GM23338 (cell line): ENCODE measurements around the gene SLC7A10. TPM values are rescaled to one million over a fixed set of nuclear protein-coding genes. Genes with fewer than 3 reads are reported as not detected.

Source experiments
- ATAC-seq: fragments of 200-7000 bp; cut with Tn5 transposase; 3 replicates; pipeline ENCODE4 v1.9.1; 2020
- DNase-seq: peaks from one replicate; pipeline ENCODE4 v3.0.0-alpha.2; 2015; ENCODE audit warnings: low spot score
- H2AFZ ChIP-seq: fragments of 200-600 bp; sonication (generic); 2 replicates; pipeline ENCODE4 v1.8.0; 2016; ENCODE audit warnings: antibody characterized with exemption, mild to moderate bottlenecking, moderate library complexity
- H3F3A ChIP-seq: fragments of 200-600 bp; sonication (generic); replicated peaks from 2 replicates; pipeline ENCODE4 v1.8.0; 2017; ENCODE audit warnings: antibody characterized with exemption, mixed run types, low read depth
- H3K27ac ChIP-seq: fragments of 200-600 bp; sonication (generic); 2 replicates; pipeline ENCODE4 v1.6.1; 2016; ENCODE audit warnings: low read depth
- H3K27me3 ChIP-seq: fragments of 200-600 bp; sonication (generic); 2 replicates; pipeline ENCODE4 v1.8.0; 2016; ENCODE audit warnings: mild to moderate bottlenecking, mixed run types, moderate library complexity; ENCODE audit not compliant: insufficient read depth
- H3K36me3 ChIP-seq: fragments of 200-600 bp; sonication (generic); 2 replicates; pipeline ENCODE4 v1.8.0; 2016; ENCODE audit warnings: mild to moderate bottlenecking; ENCODE audit not compliant: insufficient read depth
- H3K4me1 ChIP-seq: fragments of 200-600 bp; sonication (generic); 2 replicates; pipeline ENCODE4 v1.8.0; 2016; ENCODE audit warnings: mild to moderate bottlenecking, moderate library complexity; ENCODE audit not compliant: insufficient read depth
- H3K4me2 ChIP-seq: fragments of 200-600 bp; sonication (generic); 2 replicates; pipeline ENCODE4 v1.7.1; 2017; ENCODE audit warnings: mixed run types
- H3K4me3 ChIP-seq: fragments of 200-600 bp; sonication (generic); 2 replicates; pipeline ENCODE4 v1.6.1; 2016; ENCODE audit warnings: mixed run types
- H3K79me2 ChIP-seq: fragments of 200-600 bp; sonication (generic); replicated peaks from 2 replicates; pipeline ENCODE4 v1.8.0; 2017; ENCODE audit warnings: mild to moderate bottlenecking; ENCODE audit not compliant: insufficient read depth
- H3K9me2 ChIP-seq: fragments of 200-600 bp; sonication (generic); 2 replicates; pipeline ENCODE4 v1.8.0; 2017; ENCODE audit not compliant: insufficient read depth
- H4K20me1 ChIP-seq: fragments of 200-600 bp; sonication (generic); replicated peaks from 2 replicates; pipeline ENCODE4 v1.8.0; 2017; ENCODE audit warnings: mild to moderate bottlenecking; ENCODE audit not compliant: insufficient read depth
- H3K27ac Mint-ChIP-seq: 2 replicates; pipeline ENCODE4 v1.8.0; 2020; ENCODE audit warnings: inconsistent platforms, mild to moderate bottlenecking, moderate library complexity, mixed read lengths
- H3K27me3 Mint-ChIP-seq: 3 replicates; pipeline ENCODE4 v1.8.0; 2022; ENCODE audit warnings: low read depth, mild to moderate bottlenecking, moderate library complexity, mixed read lengths, inconsistent platforms; ENCODE audit not compliant: insufficient read depth, poor library complexity
- H3K36me3 Mint-ChIP-seq: 3 replicates; pipeline ENCODE4 v1.8.0; 2021; ENCODE audit warnings: low read depth, mild to moderate bottlenecking, inconsistent platforms, moderate library complexity, mixed read lengths
- H3K4me1 Mint-ChIP-seq: 3 replicates; pipeline ENCODE4 v1.8.0; 2020; ENCODE audit warnings: mild to moderate bottlenecking, inconsistent platforms, mixed read lengths
- H3K4me3 Mint-ChIP-seq: 3 replicates; pipeline ENCODE4 v1.8.0; 2021; ENCODE audit warnings: moderate library complexity, mild to moderate bottlenecking, inconsistent platforms, mixed read lengths
- H3K9me3 Mint-ChIP-seq: 3 replicates; pipeline ENCODE4 v1.8.0; 2020; ENCODE audit warnings: moderate library complexity, mild to moderate bottlenecking, inconsistent platforms, mixed read lengths
- CREB1 ChIP-seq: fragments of 250-450 bp; sonication (Bioruptor Pico); IDR thresholded peaks from 2 replicates; pipeline ENCODE4 v1.5.0; 2020; ENCODE audit warnings: low read depth, mild to moderate bottlenecking, moderate library complexity
- CTCF ChIP-seq, 2 experiments: fragments of 200-600 bp in 1 of 2; sonication (generic) in 1 of 2; conservative IDR thresholded peaks; 2 replicates each; pipeline versions ENCODE4 v1.5.1 to v1.6.1; 2016 to 2017; ENCODE audit warnings: antibody characterized with exemption in 2 of 2, low read depth in 2 of 2, mild to moderate bottlenecking in 2 of 2, moderate library complexity in 1 of 2
- EZH2 ChIP-seq: fragments of 200-600 bp; sonication (generic); IDR thresholded peaks from one replicate; pipeline ENCODE4 v1.8.0; 2017; ENCODE audit warnings: antibody characterized with exemption, mild to moderate bottlenecking, low read depth; ENCODE audit not compliant: unreplicated experiment
- EZH2phosphoT487 ChIP-seq: fragments of 200-600 bp; sonication (generic); IDR thresholded peaks from one replicate; pipeline ENCODE4 v1.8.1; 2018; ENCODE audit warnings: antibody characterized with exemption; ENCODE audit not compliant: unreplicated experiment
- JUNB ChIP-seq: IDR thresholded peaks from one replicate; pipeline ENCODE4 v1.6.1; 2016; ENCODE audit warnings: antibody characterized with exemption; ENCODE audit not compliant: unreplicated experiment
- NANOG ChIP-seq: IDR thresholded peaks from 2 replicates; pipeline ENCODE4 v1.6.1; 2016; ENCODE audit warnings: antibody characterized with exemption, borderline replicate concordance
- POLR2AphosphoS5 ChIP-seq: IDR thresholded peaks from 2 replicates; pipeline ENCODE4 v1.6.1; 2016; ENCODE audit warnings: antibody characterized with exemption, low read depth
- STAT1 ChIP-seq: IDR thresholded peaks from one replicate; pipeline ENCODE4 v1.6.1; 2016; ENCODE audit warnings: antibody characterized with exemption; ENCODE audit not compliant: unreplicated experiment
- ZNF114 ChIP-seq: fragments of 250-450 bp; sonication (Bioruptor Pico); IDR thresholded peaks from 2 replicates; pipeline ENCODE4 v1.5.0; 2020; ENCODE audit warnings: mild to moderate bottlenecking, moderate library complexity
- ZNF331 ChIP-seq: fragments of 250-450 bp; sonication (Bioruptor Pico); IDR thresholded peaks from 2 replicates; pipeline ENCODE4 v1.5.0; 2020; ENCODE audit warnings: low read depth, mild to moderate bottlenecking, moderate library complexity
- polyA plus RNA-seq: library from polyadenylated mRNA; unstranded; fragments of >200 nt; fragmentation: Nextera tagmentation; extraction: Ambion mirVana; gene quantifications from 2 replicates; pipeline ENCODE4 v1.2.1, GENCODE V29; 2016
- total RNA-seq: library from RNA; depleted of rRNA; stranded (reverse); fragments of >200 nt; shearing (Covaris generic); gene quantifications from 2 replicates; pipeline ENCODE4 v1.2.3, GENCODE V29; 2014
- TF ChIP-seq, protein P1 (sequence below): IDR thresholded peaks from one replicate; pipeline ENCODE4 v1.6.1; 2018; ENCODE audit warnings: antibody characterized with exemption; ENCODE audit not compliant: unreplicated experiment
- TF ChIP-seq, protein P2 (sequence below): fragments of 250-450 bp; sonication (Bioruptor Pico); IDR thresholded peaks from 2 replicates; pipeline ENCODE4 v1.5.0; 2020; ENCODE audit warnings: mild to moderate bottlenecking, moderate library complexity
- TF ChIP-seq, protein P3 (sequence below): IDR thresholded peaks from 2 replicates; pipeline ENCODE4 v1.6.1; 2016; ENCODE audit warnings: antibody characterized with exemption

SLC7A10 gene
- total and polyA plus RNA-seq, 2 experiments from 2014 or later: 3.3 to 6.3 TPM

DNA sequence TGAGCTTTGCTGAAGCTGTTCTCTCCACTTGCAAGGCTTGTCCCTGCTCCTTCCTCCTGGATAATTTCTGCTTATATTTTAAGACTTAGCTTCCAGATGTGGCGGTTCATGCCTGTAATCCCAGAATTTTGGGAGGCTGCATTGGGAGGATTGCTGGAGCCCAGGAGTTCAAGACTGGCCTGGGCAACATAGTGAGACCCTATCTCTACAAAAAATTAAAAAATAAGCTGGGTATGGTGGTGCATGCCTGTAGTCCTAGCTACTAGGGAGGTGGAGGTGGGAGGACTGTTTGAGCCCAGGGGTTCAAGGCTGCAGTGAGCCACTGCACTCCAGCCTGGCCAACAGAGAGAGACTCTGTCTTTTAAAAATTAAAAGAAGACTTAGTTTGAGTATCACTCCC is 45.1 kb upstream of the SLC7A10 start:
- no peaks in the 10 kb centered on the region for H3K36me3 Mint-ChIP-seq
- Histone ChIP-seq H3K27ac (no peak overlapping the region), H3K4me2 (no peak overlapping the region), H3K9me2 (no peaks in the 10 kb centered on the region), H3K27me3 (no peaks in the 10 kb centered on the region), H3K36me3 (no peaks in the 10 kb centered on the region), H3K4me3 (no peak overlapping the region), H3K79me2 (no peaks in the 10 kb centered on the region), H4K20me1 (no peaks in the 10 kb centered on the region), H2AFZ (no peak overlapping the region), H3F3A (no peaks in the 10 kb centered on the region), H3K4me1 (no peaks in the 10 kb centered on the region)
- no peak for ATAC-seq
- H3K4me1 Mint-ChIP-seq: peaks cover 13% of the 10 kb centered on the region
- H3K27ac Mint-ChIP-seq: no peak overlapping the region
- no peak overlapping the region for H3K4me3 Mint-ChIP-seq
- peaks cover 7% of the 10 kb centered on the region for H3K27me3 Mint-ChIP-seq
- H3K9me3 Mint-ChIP-seq: no peaks in the 10 kb centered on the region
- no peak for DNase-seq
- TF ChIP-seq, protein P1, sequence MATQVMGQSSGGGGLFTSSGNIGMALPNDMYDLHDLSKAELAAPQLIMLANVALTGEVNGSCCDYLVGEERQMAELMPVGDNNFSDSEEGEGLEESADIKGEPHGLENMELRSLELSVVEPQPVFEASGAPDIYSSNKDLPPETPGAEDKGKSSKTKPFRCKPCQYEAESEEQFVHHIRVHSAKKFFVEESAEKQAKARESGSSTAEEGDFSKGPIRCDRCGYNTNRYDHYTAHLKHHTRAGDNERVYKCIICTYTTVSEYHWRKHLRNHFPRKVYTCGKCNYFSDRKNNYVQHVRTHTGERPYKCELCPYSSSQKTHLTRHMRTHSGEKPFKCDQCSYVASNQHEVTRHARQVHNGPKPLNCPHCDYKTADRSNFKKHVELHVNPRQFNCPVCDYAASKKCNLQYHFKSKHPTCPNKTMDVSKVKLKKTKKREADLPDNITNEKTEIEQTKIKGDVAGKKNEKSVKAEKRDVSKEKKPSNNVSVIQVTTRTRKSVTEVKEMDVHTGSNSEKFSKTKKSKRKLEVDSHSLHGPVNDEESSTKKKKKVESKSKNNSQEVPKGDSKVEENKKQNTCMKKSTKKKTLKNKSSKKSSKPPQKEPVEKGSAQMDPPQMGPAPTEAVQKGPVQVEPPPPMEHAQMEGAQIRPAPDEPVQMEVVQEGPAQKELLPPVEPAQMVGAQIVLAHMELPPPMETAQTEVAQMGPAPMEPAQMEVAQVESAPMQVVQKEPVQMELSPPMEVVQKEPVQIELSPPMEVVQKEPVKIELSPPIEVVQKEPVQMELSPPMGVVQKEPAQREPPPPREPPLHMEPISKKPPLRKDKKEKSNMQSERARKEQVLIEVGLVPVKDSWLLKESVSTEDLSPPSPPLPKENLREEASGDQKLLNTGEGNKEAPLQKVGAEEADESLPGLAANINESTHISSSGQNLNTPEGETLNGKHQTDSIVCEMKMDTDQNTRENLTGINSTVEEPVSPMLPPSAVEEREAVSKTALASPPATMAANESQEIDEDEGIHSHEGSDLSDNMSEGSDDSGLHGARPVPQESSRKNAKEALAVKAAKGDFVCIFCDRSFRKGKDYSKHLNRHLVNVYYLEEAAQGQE: no peak
- TF ChIP-seq ZNF114 (CRISPR knock-in tag): no peak
- TF ChIP-seq, protein P2, sequence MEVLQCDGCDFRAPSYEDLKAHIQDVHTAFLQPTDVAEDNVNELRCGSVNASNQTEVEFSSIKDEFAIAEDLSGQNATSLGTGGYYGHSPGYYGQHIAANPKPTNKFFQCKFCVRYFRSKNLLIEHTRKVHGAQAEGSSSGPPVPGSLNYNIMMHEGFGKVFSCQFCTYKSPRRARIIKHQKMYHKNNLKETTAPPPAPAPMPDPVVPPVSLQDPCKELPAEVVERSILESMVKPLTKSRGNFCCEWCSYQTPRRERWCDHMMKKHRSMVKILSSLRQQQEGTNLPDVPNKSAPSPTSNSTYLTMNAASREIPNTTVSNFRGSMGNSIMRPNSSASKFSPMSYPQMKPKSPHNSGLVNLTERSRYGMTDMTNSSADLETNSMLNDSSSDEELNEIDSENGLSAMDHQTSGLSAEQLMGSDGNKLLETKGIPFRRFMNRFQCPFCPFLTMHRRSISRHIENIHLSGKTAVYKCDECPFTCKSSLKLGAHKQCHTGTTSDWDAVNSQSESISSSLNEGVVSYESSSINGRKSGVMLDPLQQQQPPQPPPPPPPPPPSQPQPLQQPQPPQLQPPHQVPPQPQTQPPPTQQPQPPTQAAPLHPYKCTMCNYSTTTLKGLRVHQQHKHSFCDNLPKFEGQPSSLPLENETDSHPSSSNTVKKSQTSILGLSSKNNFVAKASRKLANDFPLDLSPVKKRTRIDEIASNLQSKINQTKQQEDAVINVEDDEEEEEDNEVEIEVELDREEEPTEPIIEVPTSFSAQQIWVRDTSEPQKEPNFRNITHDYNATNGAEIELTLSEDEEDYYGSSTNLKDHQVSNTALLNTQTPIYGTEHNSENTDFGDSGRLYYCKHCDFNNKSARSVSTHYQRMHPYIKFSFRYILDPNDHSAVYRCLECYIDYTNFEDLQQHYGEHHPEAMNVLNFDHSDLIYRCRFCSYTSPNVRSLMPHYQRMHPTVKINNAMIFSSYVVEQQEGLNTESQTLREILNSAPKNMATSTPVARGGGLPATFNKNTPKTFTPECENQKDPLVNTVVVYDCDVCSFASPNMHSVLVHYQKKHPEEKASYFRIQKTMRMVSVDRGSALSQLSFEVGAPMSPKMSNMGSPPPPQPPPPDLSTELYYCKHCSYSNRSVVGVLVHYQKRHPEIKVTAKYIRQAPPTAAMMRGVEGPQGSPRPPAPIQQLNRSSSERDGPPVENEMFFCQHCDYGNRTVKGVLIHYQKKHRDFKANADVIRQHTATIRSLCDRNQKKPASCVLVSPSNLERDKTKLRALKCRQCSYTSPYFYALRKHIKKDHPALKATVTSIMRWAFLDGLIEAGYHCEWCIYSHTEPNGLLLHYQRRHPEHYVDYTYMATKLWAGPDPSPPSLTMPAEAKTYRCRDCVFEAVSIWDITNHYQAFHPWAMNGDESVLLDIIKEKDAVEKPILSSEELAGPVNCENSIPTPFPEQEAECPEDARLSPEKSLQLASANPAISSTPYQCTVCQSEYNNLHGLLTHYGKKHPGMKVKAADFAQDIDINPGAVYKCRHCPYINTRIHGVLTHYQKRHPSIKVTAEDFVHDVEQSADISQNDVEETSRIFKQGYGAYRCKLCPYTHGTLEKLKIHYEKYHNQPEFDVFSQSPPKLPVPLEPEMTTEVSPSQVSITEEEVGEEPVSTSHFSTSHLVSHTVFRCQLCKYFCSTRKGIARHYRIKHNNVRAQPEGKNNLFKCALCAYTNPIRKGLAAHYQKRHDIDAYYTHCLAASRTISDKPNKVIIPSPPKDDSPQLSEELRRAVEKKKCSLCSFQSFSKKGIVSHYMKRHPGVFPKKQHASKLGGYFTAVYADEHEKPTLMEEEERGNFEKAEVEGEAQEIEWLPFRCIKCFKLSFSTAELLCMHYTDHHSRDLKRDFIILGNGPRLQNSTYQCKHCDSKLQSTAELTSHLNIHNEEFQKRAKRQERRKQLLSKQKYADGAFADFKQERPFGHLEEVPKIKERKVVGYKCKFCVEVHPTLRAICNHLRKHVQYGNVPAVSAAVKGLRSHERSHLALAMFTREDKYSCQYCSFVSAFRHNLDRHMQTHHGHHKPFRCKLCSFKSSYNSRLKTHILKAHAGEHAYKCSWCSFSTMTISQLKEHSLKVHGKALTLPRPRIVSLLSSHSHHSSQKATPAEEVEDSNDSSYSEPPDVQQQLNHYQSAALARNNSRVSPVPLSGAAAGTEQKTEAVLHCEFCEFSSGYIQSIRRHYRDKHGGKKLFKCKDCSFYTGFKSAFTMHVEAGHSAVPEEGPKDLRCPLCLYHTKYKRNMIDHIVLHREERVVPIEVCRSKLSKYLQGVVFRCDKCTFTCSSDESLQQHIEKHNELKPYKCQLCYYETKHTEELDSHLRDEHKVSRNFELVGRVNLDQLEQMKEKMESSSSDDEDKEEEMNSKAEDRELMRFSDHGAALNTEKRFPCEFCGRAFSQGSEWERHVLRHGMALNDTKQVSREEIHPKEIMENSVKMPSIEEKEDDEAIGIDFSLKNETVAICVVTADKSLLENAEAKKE: no peak
- TF ChIP-seq STAT1: no peak
- no peak for TF ChIP-seq CREB1 (CRISPR knock-in tag)
- TF ChIP-seq ZNF331 (CRISPR knock-in tag): no peak
- TF ChIP-seq POLR2AphosphoS5: no peak
- no peak for TF ChIP-seq EZH2
- TF ChIP-seq NANOG: no peak
- TF ChIP-seq JUNB: no peak
- no peak for TF ChIP-seq CTCF (conservative IDR thresholded peaks at IDR 0.05; ENCODE audit: low read depth in 2 of 2)
- TF ChIP-seq EZH2phosphoT487: no peak
- TF ChIP-seq, protein P3, sequence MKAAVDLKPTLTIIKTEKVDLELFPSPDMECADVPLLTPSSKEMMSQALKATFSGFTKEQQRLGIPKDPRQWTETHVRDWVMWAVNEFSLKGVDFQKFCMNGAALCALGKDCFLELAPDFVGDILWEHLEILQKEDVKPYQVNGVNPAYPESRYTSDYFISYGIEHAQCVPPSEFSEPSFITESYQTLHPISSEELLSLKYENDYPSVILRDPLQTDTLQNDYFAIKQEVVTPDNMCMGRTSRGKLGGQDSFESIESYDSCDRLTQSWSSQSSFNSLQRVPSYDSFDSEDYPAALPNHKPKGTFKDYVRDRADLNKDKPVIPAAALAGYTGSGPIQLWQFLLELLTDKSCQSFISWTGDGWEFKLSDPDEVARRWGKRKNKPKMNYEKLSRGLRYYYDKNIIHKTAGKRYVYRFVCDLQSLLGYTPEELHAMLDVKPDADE: no peak
